ENCODE data around the gene WDR70. TPM values are rescaled to one million over a fixed set of nuclear protein-coding genes. Genes with fewer than 3 reads are reported as not detected.

Gene WDR70
- total and polyA plus RNA-seq, 2 donors (not counting 1 experiment from before 2014, with no cell fraction given), result 31.4 to 34.0 TPM

- no peaks in the 10 kb centered on the region for H3K27me3 ChIP-seq (ENCODE audit: control insufficient read depth, insufficient read depth, low read length)
- no peaks in the 10 kb centered on the region for H3K4me1 ChIP-seq (ENCODE audit: control insufficient read depth, extremely low read depth, insufficient read depth, low read length)
- no peak for TF ChIP-seq CTCF (conservative IDR thresholded peaks at IDR 0.05 in 1 of 2, IDR thresholded peaks at IDR 0.05 in 1 of 2; ENCODE audit: low read depth in 1 of 2, low read length in 2 of 2)
- TF ChIP-seq EZH2 (IDR thresholded peaks at IDR 0.05; ENCODE audit: low read length, missing control alignments), result no peak
- no peak overlapping the region for H3K4me2 ChIP-seq (ENCODE audit: extremely low read depth, insufficient read depth, low read length)
- H3K36me3 ChIP-seq (ENCODE audit: control insufficient read depth, insufficient read depth, low read length), result no peaks in the 10 kb centered on the region
- H3K9ac ChIP-seq (ENCODE audit: insufficient read depth, low read length), result no peak overlapping the region
- H3K27ac ChIP-seq (ENCODE audit: insufficient read depth, low read length), result no peak overlapping the region
- DNase-seq (ENCODE audit: low read depth in 2 of 2), result no peak
- H3K79me2 ChIP-seq (ENCODE audit: control insufficient read depth, insufficient read depth, low read length), result no peaks in the 10 kb centered on the region
- H2AFZ ChIP-seq (ENCODE audit: low read length), result no peak overlapping the region
- H4K20me1 ChIP-seq (ENCODE audit: control insufficient read depth, extremely low read depth, insufficient read depth, low read length), result no peaks in the 10 kb centered on the region
- H3K9me3 ChIP-seq (ENCODE audit: control insufficient read depth, insufficient read depth, low read depth, low read length), result no peaks in the 10 kb centered on the region
- no peak overlapping the region for H3K4me3 ChIP-seq (replicated peaks in 1 of 4; ENCODE audit: control extremely low read depth in 1 of 4, insufficient read depth in 1 of 4, low read depth in 3 of 4, low read length in 4 of 4)
Measured at GRCh38 chr5:37786416-37786815, 407.3 kb downstream of the WDR70 start.

- peak; percentile 62 to 90 for DNase-seq (ENCODE audit: low read depth in 2 of 2)
- Histone ChIP-seq H3K27ac (ENCODE audit: insufficient read depth, low read length) (no peak overlapping the region), H3K9ac (ENCODE audit: insufficient read depth, low read length) (no peak overlapping the region)
Measured at GRCh38 chr5:37786862-37787519, 407.9 kb downstream of the WDR70 start.

GRCh38 chr5:37787742-37788141, 408.6 kb downstream of the WDR70 start:
- Histone ChIP-seq H3K4me2 (ENCODE audit: extremely low read depth, insufficient read depth, low read length) (no peak overlapping the region), H3K36me3 (ENCODE audit: control insufficient read depth, insufficient read depth, low read length) (no peaks in the 10 kb centered on the region), H3K9me3 (ENCODE audit: control insufficient read depth, insufficient read depth, low read depth, low read length) (no peaks in the 10 kb centered on the region), H3K27ac (ENCODE audit: insufficient read depth, low read length) (no peak overlapping the region), H4K20me1 (ENCODE audit: control insufficient read depth, extremely low read depth, insufficient read depth, low read length) (no peaks in the 10 kb centered on the region), H3K27me3 (ENCODE audit: control insufficient read depth, insufficient read depth, low read length) (no peaks in the 10 kb centered on the region), H2AFZ (ENCODE audit: low read length) (no peak overlapping the region), H3K4me1 (ENCODE audit: control insufficient read depth, extremely low read depth, insufficient read depth, low read length) (no peaks in the 10 kb centered on the region), H3K4me3 (replicated peaks in 1 of 4; ENCODE audit: control extremely low read depth in 1 of 4, insufficient read depth in 1 of 4, low read depth in 3 of 4, low read length in 4 of 4) (no peak overlapping the region), H3K79me2 (ENCODE audit: control insufficient read depth, insufficient read depth, low read length) (no peaks in the 10 kb centered on the region), H3K9ac (ENCODE audit: insufficient read depth, low read length) (no peak overlapping the region)
- TF ChIP-seq EZH2 (IDR thresholded peaks at IDR 0.05; ENCODE audit: low read length, missing control alignments) (no peak), CTCF (conservative IDR thresholded peaks at IDR 0.05 in 1 of 2, IDR thresholded peaks at IDR 0.05 in 1 of 2; ENCODE audit: low read depth in 1 of 2, low read length in 2 of 2) (no peak)
- peak in 1 of 2 donors; percentile 75 for DNase-seq (ENCODE audit: low read depth in 2 of 2)

More at GRCh38 chr5:37786862-37787519, 407.9 kb downstream of the WDR70 start:
- Histone ChIP-seq H3K9me3 (ENCODE audit: control insufficient read depth, insufficient read depth, low read depth, low read length) (no peaks in the 10 kb centered on the region), H2AFZ (ENCODE audit: low read length) (no peak overlapping the region), H3K4me3 (replicated peaks in 1 of 4; ENCODE audit: control extremely low read depth in 1 of 4, insufficient read depth in 1 of 4, low read depth in 3 of 4, low read length in 4 of 4) (no peak overlapping the region), H3K36me3 (ENCODE audit: control insufficient read depth, insufficient read depth, low read length) (no peaks in the 10 kb centered on the region), H3K27me3 (ENCODE audit: control insufficient read depth, insufficient read depth, low read length) (no peaks in the 10 kb centered on the region), H3K4me2 (ENCODE audit: extremely low read depth, insufficient read depth, low read length) (no peak overlapping the region), H3K4me1 (ENCODE audit: control insufficient read depth, extremely low read depth, insufficient read depth, low read length) (no peaks in the 10 kb centered on the region), H4K20me1 (ENCODE audit: control insufficient read depth, extremely low read depth, insufficient read depth, low read length) (no peaks in the 10 kb centered on the region), H3K79me2 (ENCODE audit: control insufficient read depth, insufficient read depth, low read length) (no peaks in the 10 kb centered on the region)
- TF ChIP-seq EZH2 (IDR thresholded peaks at IDR 0.05; ENCODE audit: low read length, missing control alignments) (no peak), CTCF (conservative IDR thresholded peaks at IDR 0.05 in 1 of 2, IDR thresholded peaks at IDR 0.05 in 1 of 2; ENCODE audit: low read depth in 1 of 2, low read length in 2 of 2) (no peak)

Measured in fibroblast of lung (primary cell).